Effector CD4-positive, alpha-beta T cell (primary cell): ENCODE measurements around the gene KCNT2. TPM values are rescaled to one million over a fixed set of nuclear protein-coding genes. Genes with fewer than 3 reads are reported as not detected.
"Not testable (repeated sequence)": the region's sequence is repeated elsewhere in the genome, so short reads cannot be mapped to it uniquely, and the experiment has no call there.

ENCODE experiments used
- DNase-seq: peaks from one replicate; pipeline ENCODE4 v3.0.0-alpha.2; 2020
- total RNA-seq: gene quantifications from one replicate; lab custom pipeline; 2026; lab: John Stamatoyannopoulos, UW

Gene KCNT2
- not detected for total RNA-seq

DNA sequence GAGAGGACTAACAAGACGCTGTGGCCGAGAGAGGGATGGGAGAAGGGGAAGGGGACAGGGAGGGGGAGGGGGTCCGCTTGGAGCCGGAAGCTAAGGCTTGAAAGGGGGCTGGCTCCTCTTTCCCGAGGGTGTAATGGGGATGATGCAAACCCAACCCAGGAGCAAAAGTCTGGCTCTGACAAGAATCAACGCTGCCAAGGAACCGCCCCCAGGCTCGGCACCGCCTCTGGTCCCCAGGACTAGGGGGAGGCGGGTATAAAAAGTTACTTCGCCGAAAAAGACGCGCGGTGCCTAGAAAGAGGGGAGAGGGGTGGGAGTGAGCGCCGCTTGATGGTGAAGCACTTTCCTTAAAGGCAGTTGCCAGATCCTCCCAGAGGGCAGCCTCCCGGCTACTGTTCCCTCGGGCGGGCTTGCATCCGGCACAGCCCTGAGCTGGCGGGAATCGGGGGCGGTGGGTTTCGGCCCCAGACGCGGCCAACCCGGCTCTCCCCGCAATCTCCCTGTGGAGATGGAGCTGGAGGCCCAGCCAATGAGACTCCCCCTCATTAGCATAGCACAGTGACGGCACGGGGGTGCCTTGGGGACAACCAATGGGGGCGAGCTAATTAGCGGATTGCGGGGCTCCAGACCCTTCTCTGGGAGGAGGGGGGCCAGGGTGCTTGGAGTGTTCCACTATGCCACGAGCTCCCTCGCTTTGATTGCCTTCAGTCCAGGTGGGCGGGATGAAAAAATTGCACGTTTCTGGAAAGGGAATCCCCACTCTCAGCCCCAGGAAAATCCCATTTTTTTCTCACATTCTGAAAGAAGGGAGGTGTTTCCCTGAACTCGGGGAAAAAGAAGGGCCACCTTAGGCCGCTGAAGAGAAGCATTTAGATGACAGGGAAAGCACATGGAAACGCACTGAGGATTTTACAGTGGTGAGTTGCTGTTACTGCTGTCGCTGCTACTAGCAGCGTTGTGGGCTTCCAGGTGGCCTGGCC lies at the start of gene KCNT2:
KCNT2 (minus strand) TSS at position 51 of the 980 bp plus-strand sequence. CDS start 131 bp downstream, outside the sequence.
- DNase-seq: no peak

DNA sequence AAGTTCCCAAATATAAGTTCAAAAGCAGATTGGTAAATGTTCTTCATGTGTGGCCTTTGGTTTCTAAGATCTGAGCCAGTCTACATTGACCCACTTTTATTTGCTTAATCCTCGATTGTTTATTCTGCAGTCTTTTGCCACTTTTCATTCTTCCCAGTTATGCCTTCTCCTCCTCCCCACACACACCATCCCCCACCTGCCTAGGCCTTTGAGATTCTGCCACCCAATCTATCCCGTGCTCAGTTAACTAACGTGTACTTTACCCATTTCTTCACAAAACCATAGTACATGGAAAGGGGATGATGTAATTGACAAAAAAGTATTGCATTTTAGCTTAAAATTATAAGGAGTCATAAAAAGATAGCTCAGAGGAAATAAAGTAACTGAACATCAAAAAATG lies 47.3 kb upstream of the KCNT2 start:
- no peak for DNase-seq

DNA sequence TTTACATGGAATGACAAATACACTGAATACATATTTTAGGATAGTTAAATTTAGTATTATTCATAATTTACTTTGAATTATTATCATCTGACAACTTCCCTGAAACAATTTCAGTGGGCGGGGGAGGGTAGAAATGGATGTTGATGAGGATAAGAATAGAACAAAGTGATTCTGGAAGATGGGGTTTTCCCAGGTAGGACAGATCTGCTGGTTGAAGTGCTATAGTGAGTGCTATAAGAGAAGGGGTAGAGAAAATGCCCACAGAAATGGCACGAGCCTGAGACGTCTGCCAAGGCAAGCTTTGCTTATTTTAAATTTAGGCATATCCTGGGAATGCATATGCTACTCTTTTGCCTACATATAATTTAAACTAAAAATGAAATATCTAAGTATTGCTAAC lies 46.8 kb upstream of the KCNT2 start:
- DNase-seq: no peak

DNA sequence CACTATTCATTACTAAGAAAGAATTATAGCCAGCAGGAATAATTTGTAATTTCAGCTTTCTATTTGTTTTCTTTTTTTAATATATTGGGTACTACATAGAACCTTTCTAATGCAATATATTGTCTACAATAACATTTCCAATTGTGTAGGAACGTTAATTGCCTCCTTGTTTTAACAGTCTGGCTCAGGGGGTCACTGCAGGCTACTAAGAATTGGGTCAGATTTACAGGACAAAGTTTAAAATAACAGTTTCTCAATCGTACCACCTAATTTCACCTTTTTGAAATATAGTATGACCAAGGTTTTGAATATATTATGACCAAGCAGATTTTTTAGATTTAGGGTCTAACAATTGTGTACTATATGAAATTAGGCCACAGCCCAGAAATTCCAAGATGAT lies 46.0 kb upstream of the KCNT2 start:
- no peak for DNase-seq

DNA sequence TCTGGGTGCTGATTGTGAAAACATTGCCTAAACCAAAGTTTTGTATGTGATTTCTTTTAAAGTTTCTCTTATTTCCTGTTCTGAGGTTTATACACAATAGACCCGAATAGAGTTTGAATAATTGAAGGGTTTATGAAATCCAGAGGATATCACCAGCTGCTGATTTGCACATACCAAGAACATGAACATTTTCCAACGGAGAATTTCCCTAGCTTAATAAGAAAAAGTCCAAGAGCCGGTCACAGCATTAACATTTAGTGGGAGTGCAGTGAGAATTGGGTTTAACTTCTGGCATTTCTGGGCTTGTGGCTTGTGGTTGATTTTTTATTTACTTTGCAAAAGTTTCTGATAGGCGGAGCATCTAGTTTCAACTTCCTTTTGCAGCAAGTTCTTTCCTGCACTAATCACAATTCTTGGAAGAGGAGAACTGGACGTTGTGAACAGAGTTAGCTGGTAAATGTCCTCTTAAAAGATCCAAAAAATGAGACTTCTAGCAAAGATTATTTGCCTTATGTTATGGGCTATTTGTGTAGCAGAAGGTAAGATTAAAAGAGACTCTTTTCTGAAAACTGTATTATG lies 43.5 kb upstream of the KCNT2 start, which contains the start of gene CFH:
CFH (plus strand) TSS at position 407 of the 579 bp plus-strand sequence; CDS start at position 482, 75 bp downstream.
- DNase-seq: no peak

DNA sequence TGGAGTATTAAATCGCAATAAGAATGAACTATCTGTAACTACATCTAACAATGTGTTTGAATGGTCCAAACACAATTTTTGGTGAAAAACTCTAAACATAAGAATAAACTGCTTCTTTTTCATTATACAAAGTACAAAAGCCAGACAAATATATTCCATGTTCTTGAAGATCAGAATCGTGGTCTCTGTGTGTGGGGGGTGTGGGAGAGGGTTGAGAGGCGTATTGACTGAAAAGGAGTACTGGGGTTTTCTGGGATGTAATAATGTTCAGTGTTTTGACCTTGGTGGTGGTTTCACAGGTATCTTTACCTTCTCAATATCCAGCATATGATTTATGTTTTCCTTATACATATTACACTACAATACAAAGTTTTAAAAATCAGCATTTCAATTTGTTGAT lies 42.8 kb upstream of the KCNT2 start:
- DNase-seq: no peak

DNA sequence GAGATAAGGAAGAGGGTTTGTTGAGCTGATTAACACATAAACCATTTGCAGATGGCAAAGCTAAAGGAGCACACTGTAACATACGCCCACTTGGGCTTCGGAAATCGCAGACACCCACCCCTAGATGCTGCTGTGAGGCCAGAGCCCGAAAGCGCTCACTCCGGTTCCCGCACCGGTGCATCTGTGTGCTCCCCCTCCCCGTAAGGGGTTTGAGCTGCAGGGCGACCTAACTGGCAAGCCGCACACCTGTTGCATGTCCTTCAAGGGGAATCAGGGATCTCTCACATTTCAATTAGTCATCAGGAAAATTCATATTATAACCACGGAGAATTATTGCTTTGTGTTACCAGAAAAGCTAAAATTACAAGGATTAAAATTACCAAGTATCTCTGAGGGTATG lies 42.2 kb upstream of the KCNT2 start:
- DNase-seq: no peak

DNA sequence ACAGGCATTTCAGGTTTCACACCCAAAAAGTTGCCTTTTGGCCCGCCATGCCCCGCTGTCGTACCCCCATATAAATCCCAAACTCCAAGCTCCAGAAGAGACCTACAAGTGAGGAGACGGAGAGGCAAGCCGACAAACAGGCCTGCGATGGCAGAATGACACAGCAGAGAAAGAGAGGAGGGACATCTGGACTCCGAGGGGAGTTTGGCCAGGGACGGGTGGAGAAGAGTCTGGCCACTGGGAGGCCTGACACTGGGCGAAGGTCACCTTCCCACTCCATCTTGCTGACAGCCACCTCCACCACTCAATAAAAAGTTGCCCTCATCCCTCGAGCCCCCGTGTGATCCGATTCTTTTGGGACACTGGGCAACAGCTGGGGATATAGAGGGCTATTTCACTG lies 41.8 kb upstream of the KCNT2 start:
- DNase-seq: no peak

DNA sequence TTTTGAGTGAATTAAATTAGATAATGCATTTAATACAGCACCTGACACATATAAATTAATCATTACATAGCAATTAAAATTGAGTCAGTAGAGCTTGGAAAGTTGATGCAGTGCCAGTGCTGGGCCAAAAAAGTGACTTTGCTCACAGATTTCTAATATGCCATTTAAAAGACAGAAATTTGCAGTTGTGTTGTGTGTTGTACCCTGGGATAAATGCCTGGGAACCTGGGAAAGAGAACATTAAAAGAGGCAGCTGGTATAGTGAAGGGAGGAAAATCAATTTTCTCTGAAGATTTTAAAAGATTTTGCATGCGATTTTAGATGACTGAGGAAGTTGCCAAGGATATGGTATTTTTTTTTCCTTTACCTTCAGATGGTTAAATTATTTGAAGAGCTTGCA lies 32.7 kb upstream of the KCNT2 start:
- DNase-seq: no peak

DNA sequence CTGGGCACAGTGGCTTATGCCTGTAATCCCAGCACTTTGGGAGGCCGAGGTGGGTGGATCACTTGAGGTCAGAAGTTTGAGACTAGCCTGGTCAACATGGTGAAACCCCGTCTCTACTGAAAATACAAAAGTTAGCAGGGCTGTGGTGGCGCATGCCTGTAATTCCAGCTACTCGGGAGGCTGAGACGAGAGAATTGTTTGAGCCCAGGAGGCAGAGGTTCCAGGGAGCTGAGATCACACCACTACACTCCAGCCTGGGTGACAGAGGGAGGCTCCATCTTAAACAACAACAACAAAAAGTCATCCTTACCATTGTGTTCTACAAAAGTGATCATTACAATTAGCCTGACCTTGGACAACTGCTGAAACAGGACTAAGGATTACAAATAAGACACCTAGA lies 31.1 kb upstream of the KCNT2 start:
- not testable (repeated sequence) for DNase-seq

DNA sequence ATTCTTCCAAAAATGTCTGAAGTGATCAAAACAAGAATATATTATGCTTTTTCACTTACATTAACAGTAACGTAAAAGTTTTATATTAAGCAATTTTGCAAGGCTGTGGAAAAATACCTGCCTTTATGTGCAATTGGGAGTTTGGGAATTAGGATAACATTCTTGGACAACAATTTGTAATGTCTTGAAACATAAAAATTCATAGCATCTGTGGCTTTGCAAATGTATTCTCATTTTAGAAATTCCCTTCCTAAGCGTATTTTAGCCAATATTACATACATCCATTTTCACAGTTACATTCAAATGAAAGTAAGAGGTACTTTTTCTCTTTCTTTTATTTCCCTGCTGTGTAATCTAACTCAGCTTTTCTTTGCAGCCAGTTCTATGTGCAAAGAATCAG lies 30.2 kb upstream of the KCNT2 start:
- DNase-seq: no peak

DNA sequence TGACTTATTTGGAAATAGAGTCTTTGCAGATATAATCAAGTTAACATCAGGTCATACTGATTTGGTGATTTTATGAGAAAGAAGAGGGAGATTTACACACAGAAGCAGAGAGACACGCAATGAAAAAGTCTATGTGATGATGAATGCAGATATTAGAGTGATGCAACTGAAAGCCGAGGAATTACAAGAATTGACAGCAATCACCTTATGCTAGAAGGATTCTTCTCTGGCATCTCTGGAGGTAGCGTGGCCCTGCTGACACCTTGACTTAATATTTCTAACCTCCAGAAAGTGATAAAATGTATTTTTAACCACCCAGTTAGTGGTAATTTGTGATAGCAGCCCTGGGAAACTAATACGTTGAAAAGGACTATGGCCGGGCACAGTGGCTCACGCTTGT lies 29.4 kb upstream of the KCNT2 start:
- no peak for DNase-seq

DNA sequence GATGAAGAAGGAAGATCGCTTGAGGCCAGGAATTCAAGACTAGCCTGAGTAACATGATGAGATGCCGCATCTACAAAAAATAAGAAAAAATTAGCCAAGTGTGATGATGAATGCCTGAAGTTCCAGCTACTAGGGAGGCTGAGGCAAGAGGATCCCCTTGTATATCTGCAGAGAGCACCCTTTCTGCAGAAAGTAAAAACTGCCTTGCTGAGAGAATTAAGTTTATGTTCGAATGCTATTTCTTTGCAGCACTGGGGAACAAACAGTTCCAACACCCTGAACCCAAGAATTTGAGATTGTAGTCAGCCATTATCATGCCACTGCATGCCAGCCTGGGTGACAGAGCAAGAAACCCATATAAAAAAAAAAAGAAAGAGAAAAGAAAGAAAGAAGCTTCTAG lies 20.6 kb upstream of the KCNT2 start:
- no peak for DNase-seq

DNA sequence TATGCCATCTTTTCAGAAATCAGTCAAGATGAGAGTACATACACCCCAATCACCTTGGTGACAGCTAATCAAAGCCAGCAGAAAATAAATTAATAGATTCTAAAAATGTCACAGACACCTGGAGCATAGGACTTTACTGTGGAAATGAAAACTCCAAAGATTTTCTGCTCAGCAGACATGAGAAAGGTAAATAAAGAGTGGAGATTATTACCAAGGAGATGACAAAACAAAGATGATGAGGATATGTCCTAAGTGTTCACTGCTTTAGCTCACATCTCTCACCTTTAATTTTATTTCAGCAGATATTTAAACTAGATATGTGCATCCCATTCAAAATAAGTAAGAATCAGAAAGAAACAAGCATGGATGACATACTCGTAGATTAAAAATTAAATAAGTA lies 14.8 kb upstream of the KCNT2 start:
- DNase-seq: no peak

DNA sequence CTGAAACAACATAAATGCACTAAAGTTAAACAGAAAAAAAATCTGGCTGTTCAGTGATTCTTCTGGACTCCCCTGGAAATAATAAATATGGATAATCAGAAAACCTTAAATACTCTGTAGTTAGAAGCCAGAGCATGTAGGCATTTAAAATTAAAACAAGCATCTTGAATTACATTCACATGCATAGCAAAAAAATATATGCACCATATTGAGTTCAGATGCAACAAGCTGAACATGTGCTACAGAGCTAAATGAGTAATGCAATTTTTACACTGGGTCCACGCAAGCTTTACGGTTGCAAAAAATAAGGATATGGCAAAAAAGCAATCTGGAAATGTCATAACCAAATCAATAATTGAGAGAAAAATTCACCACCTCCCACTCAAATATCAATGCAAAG lies 11.5 kb upstream of the KCNT2 start:
- no peak for DNase-seq

DNA sequence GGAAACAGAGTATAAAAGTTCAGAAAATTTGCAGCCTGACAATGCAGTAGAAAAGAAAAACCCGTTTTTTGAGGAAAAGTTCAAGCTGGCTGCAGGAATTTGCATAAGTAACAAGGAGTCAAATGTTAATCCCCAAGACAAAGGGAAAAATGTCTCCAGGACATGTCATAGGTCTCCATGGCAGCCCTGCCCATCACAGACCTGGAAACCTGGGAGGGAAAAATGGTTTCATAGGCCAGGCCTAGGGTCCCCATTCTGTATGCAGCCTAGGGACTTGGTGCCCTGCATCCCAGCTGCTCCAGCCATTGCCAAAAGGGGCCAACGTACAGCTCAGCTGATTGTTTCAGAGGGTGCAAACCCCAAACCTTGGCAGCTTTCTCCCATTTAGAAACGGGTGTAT lies 3.6 kb upstream of the KCNT2 start:
- no peak for DNase-seq

DNA sequence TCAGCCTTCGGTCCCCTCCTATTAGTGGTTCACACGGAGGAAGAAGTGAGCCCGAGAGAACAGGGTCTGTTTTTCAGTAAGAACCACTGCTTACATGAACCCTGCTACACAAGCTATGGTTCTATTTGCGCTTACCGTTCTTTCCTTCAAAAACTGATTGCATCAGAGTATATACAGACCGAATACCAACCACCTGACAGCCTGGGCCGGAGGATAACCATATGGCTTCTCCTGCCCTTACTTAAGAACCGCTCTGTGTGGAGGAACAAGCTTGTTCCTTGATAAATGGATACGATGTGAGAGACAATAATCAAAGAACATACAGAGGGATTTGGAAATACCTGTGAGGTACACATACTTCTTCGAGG lies 1.1 kb upstream of the KCNT2 start:
- no peak for DNase-seq

DNA sequence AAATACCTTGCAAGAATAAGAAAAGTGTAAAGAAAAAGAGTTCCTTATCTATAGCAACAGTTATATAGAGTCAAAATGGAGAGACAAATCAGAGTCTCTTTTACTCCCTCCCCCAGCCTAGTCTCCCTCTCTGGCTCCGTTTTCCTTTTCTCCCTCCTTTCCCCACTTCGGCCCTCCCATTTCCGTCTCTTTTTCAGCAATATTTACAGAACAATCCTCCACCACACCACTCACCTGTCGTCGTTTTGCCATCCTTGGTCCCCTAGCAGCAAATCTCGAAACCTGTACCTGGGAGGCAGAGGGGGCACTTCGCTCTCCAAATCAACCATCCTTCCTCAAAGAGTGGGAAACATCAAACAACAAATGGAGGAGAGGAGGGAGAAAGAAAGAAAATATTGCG lies 259 bp downstream of the KCNT2 start:
- DNase-seq: no peak

DNA sequence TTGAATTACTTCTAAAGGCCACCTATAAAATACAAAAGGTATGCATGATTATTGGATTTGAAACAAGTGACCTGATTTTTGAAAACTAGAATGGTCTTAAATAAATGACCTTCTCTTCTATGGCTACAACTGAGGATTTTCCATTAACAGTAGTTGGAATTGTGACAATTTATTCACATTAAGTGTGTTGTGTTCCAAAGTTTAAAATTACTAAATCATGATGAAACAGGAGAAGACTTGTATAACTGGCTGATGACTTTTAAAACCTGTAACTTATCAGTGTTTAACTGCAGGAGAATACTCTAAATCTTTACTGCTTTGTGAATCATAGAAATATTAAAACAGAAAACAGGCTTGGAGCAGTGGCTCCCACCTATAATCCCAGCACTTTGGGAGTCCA lies 4.6 kb downstream of the KCNT2 start:
- DNase-seq: no peak

DNA sequence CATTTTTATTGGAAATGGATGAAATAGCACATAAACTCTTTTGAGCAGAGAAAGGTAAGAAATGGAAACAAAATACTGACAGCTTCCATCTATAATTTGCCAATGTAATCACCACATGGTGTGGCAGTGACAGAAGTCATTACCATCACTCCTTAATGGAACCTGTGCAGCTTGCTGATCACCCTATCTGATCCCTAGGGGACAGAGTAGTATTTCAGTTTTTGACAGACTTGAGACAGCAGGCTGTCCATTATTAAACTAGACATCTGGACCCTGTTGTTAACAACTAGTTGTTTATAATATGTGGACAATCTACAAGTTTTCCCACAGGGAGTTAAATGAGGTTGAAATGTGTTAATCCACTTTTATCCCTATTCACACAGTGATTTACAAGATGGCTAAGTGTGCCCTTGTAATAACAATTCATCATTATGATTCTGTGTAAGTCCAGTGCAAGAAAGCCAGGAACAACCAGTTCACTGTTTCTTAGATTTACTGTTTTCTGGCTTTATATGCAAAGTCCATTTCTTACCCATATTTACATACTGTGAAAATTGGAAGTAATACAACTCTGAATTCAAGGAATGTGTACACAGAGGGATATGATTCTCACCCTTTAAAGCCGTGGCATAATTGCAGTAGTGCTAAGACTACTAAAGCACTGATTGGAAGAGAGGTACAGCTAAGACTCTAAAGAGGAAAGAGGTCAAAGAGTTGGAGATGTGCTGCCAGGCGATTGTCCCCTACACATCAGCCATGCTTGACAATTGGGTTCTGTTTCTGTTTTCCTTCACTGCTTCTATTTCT lies 9.1 kb downstream of the KCNT2 start:
- DNase-seq: no peak

DNA sequence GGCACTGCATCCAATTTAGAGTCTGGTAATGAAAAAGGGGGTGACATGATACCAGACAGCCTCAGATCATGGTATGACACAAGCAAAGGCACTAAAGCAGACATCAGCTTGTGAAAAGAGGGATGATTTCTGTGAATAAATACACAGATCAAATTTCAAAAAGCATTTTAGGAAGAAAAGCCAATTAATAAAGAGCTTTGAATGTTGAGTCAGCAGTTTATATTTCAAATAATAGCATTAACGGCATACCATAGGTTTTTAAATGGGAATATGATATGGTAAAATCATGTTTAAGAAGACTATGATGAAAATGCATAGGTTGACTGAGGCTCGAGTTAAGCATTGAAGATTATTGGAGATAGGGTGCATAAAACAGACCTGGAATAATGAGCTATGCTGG lies 13.5 kb downstream of the KCNT2 start:
- DNase-seq: no peak

DNA sequence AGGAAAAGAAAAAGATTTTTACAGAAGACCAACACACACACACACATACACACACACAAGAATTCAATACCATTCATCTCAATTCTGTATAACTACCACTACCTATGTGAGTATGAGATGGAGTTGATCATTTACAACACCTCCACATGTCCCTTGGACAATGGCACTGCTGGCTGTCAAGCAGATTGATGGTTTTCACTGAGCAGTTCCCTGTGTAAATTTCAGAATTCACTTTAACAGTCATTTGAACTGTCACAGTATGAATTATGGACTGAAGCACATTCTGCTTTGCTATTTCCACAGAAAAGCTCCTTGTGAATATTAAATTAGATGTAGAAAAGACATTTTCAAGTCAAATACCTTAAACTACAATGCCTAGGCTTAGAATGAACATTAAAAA lies 14.3 kb downstream of the KCNT2 start:
- no peak for DNase-seq

DNA sequence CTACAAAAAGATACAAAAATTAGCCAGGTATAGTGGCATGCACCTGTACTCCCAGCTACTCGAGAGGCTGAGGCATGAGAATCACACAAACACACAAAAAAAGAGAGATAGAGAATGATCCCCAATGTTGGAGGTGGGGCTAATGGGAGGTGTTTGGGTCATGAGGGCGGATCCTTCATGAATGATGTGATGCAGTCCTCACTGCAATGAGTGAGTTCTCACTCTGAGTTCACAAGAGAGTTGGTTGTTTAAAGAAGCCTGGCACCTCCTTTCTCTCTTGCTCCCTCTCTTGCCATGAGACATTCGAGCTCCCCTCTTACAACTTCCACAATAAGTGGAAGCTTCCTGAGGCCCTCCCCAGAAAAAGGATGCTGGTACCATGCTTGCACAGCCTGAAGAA lies 17.3 kb downstream of the KCNT2 start:
- DNase-seq: no peak
